CD4-positive, alpha-beta T cell treated with Interleukin-6 for 4 hours (primary cell): ENCODE data around the gene DENND1A.
A peak's percentile ranks its signal among the peaks of the same experiment; 100 is the strongest.

Source experiments
- DNase-seq: peaks from one replicate; pipeline ENCODE4 v3.0.0-alpha.2; 2020; ENCODE audit warnings: mixed read lengths

The DENND1A gene

GRCh38 chr9:123360161-123361085, 569.5 kb downstream of the DENND1A start:
- DNase-seq = peak; percentile 54

- DNase-seq = no peak
Measured at GRCh38 chr9:123359546-123359945, 570.4 kb downstream of the DENND1A start.

GRCh38 chr9:123359106-123359505, 570.8 kb downstream of the DENND1A start:
- no peak for DNase-seq

- DNase-seq = no peak
Measured at GRCh38 chr9:123358181-123358905, 571.6 kb downstream of the DENND1A start.

- no peak for DNase-seq
Measured at GRCh38 chr9:123357743-123358059, 572.2 kb downstream of the DENND1A start.

GRCh38 chr9:123356851-123357742, 572.8 kb downstream of the DENND1A start:
- DNase-seq = no peak

GRCh38 chr9:123355761-123356431, 574.0 kb downstream of the DENND1A start, which contains the start of gene CRB2:
Gene CRB2 (plus strand): TSS chr9:123356197. CDS start chr9:123356261, 64 bp downstream.
- no peak for DNase-seq

GRCh38 chr9:123354806-123355508, 575.0 kb downstream of the DENND1A start:
- DNase-seq = no peak

GRCh38 chr9:123353984-123354591, 575.8 kb downstream of the DENND1A start:
- peak; percentile 65 for DNase-seq

GRCh38 chr9:123353041-123353440, 576.9 kb downstream of the DENND1A start:
- DNase-seq = no peak

GRCh38 chr9:123350590-123351310, 579.2 kb downstream of the DENND1A start:
- no peak for DNase-seq

GRCh38 chr9:123349691-123350480, 580.0 kb downstream of the DENND1A start:
- DNase-seq = peak; percentile 73

GRCh38 chr9:123349033-123349432, 580.9 kb downstream of the DENND1A start:
- DNase-seq = no peak

- no peak for DNase-seq
Measured at GRCh38 chr9:123348317-123348992, 581.5 kb downstream of the DENND1A start.

- DNase-seq = no peak
Measured at GRCh38 chr9:123347289-123348060, 582.5 kb downstream of the DENND1A start.

GRCh38 chr9:123346826-123347225, 583.1 kb downstream of the DENND1A start:
- no peak for DNase-seq

GRCh38 chr9:123346026-123346425, 583.9 kb downstream of the DENND1A start:
- no peak for DNase-seq

GRCh38 chr9:123345567-123345955, 584.4 kb downstream of the DENND1A start:
- no peak for DNase-seq
